Activated T-cell treated with anti-CD3 and anti-CD28 coated beads, Interleukin-2, amount 50 U/mL, for 1 hour (primary cell): ENCODE data around the gene UACA.
"Not testable (repeated sequence)": the region's sequence is repeated elsewhere in the genome, so short reads cannot be mapped to it uniquely, and the experiment has no call there.

Experiments
- DNase-seq: peaks from one replicate; pipeline ENCODE4 v3.0.0-alpha.2; 2020

UACA gene

DNA sequence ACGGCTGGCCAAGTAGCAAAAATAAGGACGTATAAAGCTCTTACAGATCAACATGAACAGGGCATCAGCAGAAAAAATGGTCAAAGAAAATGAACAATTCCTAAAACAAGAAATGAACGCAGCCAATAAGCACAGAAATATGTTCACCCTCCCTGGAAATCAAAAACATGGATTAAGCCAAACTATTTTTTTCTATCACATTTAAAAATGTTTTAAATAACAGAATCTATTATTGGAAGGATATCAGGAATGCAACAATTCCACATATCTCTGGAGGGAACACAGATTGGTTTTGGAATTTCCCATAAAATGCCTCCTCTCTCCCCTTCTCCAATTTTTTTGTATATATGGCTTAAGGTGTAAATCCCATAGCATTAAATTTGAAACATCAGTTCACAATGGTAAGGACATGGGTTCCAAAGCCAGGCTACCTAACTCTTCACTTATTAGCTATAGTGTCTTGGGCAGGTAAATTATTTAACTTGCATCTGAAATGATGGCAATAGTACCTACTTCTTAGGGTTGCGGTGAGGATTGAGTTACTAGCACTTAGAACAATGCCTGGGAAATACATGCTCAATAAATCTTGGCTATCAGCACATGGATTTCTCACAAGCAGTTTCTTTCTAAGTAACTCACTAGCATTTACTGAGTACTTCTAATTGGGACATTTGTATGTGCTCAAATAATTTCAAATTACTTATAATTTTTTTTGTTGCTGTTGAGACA is 10.1 kb downstream of the UACA start:
- DNase-seq = no peak

DNA sequence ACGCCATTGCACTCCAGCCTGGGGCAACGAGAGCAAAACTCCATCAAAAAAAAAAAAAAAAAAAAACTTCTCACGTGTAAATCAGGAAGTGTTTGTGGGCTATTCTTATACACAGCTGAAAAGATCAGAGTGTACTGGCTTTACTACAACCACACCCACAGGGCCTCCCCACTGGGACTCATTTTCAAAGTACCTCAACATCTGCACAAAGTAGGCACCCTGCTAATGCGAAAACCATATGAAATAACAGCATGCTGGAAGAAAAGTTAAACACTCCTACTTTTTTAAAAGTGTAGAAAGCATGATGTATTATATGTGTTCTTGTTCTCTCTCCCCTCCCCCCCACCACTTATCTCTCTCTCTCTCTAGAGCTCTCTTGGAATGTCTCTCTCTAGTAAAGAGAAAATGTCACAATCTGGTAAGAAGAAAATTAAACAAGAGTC is 11.1 kb downstream of the UACA start:
- no peak for DNase-seq

DNA sequence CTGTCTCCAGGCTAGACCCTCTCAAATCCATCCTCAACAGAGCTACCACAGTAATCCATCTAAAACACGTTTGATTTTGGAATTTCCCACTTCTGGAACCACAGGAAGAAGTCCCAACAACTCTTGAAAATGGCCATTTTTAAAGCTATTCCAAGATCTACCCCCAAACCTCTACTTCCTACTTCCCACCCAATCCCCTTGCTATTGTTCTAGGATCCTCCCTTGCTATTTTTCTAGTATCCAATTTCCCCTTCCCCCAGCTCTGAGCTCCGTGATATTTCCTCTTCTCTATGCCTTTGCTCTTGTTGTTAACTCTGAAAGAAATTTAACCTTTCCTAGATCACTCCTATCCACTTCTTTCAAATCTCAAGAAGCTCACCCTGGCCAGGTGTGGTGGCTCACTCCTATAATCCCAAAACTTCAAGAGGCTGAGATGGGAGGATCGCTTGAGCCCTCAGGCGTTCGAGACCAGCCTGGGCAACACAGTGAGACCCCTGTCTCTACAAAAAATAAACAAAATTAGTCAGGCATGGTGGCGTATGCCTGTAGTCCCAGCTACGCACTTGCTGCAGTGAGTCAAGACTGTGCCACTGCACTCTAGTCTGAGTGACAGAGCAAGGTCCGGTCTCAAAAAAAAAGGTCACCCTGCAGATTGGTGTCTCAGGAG is 13.0 kb downstream of the UACA start:
- DNase-seq = no peak

DNA sequence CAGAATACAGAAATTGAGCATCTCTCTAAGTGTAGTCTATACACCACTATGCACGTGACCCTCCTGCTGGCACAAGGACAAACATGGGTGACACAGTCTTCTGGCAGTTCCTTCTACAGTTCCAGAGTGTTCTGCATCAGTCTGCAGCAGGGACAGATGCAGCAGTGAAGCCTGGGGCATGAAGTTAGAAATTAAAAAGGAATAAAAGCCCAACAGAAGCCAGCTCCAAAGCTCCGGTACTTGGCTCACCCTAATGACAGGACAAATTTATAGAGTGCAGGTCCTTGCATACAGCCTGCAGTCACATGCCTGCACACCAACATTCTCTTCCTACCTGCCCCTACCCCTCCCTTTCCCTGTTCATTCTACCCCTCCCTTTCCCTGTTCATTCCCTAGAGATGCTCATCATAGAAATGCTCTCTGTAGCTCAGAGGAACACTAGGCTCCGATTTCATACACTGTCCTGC is 15.0 kb downstream of the UACA start:
- no peak for DNase-seq

DNA sequence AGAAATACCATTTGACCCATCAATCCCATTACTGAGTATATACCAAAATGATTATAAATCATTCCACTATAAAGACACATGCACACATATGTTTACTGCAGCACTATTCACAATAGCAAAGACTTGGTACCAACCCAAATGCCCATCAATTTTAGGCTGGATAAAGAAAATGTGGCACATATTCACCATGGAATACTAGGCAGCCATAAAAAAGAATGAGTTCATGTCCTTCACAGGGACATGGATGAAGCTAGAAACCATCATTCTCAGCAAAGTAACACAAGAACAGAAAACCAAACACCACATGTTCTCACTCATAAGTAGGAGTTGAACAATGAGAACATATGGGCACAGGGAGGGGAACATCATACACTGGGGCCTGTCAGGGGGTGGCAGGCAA is 16.8 kb downstream of the UACA start:
- DNase-seq = not testable (repeated sequence)

DNA sequence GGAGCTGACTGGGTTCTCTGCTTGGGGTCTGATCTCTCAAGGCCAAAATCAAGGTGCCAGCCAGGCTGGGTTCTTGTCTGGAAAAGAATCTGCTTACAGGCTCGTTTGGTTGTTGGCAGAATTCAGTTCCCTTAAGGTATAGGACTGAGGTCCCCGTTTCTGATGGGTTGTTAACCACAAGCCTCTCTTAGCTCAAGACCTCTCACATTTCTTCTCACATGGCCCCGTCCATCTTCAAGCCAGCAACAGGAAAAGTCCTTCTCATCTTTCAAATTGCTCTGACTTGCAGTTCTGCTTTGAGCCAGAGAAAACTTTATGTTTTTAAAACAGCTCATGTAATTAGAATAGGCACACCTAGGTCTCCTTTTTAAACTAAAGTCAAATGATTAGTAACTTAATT is 20.4 kb downstream of the UACA start:
- DNase-seq = no peak

DNA sequence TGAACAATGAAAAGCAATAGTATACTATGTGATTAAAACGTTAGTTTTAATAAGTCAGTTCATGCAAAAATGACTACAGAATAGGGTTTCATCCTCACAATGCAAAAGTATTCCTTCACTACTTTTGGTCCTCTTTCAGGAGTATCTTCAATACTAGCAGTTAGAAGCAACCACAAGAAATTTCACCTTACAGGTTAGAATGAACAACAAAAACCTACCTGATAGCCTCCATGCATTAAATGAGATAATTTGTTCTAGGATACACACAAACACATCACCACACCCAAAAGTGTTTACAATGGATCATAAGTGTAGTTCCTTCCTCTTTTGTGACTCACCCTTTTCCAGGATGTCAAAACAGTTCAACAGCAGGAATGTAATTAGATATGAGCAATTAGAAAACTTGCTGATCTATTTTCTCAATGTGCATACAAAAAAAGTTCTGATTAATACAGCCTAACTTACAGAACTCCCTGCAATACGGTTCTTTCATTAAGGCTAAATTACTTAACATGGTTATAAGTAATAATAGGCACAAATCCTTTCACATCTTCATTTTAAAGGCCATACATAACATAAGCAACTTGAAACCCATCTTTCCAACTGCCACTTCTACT is 21.6 kb downstream of the UACA start:
- no peak for DNase-seq

DNA sequence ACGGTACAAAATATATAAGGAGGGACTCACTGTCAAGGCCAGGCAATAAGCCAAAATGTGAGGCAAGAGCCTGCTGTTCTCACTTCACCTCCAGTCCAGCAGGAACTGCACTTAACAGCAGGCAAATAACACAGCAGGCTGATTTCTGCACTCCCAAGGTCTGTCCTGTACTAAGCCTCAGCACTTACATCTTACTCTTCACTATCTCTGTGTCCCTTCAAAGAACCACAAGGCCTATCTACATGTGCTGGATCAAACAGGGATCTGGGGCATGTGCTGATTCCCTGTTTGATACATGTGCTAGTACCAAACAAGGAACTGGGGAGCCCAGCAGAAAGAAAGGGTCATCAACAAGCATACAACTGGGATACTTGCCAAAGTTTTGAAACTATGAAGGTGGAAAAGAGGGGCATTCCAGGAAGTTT is 22.2 kb downstream of the UACA start:
- DNase-seq = no peak

DNA sequence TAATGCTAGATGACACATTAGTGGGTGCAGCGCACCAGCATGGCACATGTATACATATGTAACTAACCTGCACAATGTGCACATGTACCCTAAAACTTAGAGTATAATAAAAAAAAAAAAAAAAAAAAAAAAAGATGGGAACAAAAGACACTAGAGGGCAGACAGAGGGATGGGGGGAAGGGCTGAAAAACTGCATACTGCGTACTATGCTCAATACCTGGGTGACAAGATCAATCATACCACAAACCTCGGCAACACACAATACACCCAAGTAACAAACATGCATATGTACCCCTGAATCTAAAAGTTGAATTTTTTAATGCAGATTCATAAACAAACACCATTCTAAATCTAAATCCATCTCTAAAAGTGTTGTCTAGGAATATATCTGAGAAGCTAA is 28.3 kb downstream of the UACA start:
- DNase-seq = not testable (repeated sequence)

DNA sequence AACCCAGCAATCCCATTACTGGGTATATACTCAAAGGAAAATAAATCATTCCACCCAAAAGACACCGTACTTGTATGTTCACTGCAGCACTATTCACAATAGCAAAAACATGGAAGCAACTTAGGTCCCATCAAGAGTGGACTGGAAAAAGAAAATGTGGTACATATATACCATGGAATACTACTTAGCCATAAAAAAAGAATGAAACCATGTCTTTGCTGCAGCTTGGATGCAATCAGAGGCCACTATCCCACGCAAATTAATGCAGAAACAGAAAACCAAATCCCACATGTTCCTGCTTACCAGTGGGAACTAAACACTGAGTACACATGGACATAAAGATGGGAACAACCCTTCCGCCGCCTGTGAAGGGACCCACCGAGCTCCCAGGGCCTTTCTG is 34.2 kb downstream of the UACA start:
- no peak for DNase-seq

DNA sequence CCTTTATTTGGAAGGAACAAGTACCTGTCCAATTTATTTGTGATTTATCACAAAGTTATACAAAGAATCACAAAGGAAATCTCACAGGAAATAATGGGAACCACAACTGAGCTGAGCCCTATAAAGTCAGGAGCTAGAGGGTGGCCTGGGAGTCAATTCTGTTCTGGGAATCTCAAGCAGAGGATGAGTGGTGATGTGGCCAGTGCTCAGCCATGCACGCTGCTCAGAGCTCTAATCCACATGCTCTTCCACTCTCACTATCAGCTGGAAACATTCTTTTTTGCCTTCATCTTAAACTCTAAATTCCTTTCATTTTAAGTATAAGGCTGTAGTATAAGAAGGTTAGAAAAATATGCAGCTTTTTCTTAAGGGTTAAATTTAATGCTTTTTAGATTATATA is 36.6 kb downstream of the UACA start:
- no peak for DNase-seq

DNA sequence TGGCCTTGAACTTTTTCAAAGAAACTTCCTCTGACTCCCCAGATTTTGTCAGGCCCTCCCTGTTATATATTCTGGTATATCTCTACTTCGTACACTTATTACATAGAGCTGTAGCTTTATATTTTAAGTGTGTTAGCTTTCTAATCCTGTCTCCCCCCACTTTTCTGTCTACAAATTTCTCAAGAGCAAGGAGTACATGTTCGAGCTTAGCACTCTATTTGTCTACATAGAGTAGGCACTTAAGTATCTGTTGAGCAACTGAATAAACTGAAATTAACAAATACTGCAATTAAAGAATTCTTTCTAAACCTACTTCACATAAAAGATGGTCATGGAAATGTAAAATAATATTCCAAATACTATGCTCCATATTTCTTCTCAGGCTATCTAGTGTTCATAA is 39.4 kb downstream of the UACA start:
- DNase-seq = no peak

DNA sequence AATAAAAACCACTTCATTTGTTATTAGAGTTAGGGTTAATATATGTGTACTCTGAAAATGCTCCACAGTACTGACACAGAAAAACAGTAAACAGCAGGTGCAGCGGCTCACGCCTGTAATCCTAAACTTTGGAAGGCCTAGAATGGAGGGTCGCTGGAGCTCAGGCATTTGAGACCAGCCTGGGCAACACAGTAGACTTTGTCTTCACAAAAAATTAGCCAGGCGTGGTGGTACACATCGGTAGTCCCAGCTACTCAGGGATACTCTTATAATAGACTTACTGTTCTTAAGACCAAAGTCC is 40.3 kb downstream of the UACA start:
- DNase-seq = no peak

DNA sequence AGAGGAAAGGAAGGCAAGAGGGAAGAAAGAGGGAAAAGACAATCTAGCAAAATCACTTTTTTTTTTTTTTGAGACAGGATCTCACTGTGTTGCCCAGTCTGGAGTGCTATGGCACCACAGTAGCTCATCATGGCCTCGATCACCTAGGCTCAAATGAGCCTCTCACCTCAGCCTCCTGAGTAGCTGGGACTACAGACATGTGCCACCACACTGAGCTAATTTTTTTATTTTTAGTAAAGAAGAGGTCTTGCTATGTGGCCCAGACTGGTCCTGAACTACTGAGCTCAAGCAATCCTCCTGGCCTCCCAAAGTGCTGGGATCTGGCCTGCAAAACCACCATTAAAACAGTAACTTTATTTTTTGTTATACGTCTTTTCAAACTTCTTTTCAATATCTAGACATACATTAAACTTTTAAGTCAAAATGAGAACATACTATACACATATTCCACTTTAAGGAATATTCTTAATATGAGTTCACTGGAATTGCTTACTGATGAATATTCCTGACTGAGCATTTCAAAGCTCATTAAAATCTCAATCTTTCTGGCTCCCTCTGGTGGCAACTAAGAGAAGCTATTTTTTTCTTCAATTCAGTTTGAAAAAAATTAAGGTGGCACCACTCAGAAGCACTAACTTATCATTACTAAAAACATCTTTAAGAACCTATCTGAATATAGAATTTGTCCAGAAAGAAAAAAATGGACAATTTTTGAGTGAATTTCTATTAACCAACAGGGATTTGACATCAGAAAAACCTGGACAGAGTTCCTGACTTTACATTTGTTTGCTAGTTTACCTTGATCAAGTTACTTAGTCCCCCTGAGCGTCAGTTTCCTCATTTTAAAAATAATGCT is 40.9 kb downstream of the UACA start:
- no peak for DNase-seq

DNA sequence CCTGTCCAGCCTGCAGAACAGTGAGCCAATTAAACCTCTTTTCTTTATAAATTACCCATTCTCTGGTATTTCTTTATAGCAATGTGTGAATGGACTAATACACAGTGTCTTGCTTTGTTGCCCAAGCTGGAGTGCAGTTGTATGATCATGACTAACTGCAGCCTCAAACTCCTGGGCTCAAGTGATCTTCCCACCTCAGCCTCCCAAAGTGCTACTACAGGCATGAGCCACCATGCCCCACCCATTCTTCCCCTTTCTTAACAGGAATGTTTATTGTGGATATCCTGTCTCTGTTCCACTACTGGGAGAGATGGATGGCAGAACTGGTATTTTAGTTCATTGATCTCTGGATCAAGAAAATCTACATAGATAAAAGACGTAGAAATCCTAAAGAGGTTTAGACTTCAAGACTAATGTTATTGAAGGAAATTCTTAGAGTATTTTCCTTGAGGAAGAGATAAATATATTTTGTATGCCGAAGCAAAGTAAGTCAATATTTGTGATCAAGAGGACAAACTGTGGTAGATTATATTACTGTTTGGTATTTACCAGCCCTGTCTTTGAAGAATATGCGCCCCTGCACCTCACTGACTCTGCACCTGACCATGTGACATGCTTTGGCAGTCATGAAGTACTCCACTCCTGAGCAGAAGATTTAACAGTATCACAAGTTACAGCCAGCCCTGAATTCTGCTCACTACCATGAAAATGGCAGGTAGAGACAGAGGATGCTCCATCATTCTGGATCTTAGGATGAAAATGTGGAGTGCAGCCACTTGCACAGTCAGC is 42.9 kb downstream of the UACA start:
- no peak for DNase-seq

DNA sequence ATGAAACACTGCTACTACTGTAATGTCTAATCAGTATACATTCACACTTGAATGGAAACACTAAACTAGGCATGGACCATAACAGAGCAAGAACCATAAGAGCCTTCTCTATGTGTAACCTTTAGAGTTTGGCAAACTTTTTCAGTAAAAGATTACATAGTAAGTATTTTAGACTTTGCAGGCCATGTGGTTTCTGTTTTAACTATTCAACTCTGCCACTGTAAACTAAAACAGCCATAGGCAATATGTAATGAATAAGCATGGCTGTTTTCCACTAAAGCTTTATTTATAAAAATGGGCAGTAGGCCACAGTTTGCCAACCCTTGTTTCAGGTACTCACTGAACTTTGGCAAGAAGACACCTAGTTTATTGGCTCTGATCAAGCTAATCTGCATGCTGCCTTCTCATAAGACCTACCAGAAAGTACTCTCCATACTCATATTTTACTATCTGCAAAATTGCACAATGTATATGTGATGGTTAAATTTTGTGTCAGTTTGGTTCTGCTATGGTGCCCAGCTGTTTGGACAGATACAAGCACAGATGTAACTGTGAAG is 46.0 kb downstream of the UACA start:
- no peak for DNase-seq

DNA sequence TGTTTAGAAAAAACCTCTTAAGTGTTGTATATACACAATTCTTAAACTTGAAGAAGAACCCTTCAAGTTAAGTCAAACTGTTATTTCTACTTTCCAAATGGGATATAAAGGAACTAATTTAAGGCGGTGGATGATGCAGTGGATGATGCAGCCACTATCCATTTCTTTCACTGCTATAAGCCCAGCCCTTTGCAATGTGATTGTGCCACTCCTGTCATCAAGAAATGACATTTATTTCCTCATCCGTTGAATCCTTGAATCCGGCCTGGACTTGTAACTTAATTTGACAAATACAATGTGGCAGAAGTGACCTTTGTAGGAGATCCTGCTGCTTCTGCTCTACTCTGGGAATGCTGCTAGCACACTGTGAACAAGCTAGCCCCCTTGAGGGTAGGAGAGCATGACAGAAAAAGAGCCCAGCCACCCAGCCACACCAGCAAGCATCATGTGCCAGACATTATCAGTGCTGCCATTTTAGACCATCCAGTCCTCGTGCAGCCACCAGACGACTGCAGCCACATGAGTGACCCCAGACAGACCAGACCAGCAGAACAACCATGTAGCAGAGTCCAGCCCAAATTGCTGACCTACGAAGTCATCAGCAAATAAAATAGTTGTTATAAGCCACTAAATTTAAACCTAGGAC is 47.4 kb downstream of the UACA start:
- DNase-seq = no peak

DNA sequence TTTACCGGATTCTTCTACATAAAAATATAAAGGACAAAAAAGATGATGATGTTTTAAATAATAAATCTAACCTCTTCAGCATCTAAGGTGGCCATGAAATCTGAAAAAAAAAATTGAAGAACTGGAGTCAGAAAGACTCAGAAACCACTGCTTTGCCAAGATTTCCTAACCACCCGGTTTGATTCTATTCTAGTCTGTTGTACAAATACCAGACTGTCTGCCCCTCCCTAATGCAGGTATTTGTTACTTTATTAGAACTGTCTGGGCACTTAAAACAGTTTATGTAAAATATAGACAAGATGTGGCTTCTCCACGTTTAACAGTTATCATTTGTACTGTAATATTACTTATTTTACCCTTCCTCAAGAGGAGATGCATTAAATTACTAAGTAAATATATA is 48.8 kb downstream of the UACA start:
- DNase-seq = no peak

DNA sequence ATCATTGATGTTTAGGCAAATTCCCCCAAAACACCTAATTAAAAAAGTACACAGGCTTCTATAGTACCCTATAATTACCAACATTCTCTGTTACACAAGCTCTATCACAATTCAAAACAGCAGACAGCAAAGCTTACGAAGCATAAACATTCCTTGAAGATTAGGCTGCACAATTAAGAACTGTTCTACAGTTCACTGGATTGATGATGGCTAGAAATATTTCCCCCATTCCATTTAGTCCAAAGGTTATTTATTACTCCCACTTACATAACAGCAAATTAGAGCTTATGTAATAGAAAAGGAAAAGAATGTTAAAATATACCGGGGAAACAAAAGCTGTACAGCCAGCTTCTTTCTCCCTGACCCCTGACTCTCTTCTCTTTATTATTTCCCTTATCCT is 49.3 kb downstream of the UACA start:
- DNase-seq = no peak

DNA sequence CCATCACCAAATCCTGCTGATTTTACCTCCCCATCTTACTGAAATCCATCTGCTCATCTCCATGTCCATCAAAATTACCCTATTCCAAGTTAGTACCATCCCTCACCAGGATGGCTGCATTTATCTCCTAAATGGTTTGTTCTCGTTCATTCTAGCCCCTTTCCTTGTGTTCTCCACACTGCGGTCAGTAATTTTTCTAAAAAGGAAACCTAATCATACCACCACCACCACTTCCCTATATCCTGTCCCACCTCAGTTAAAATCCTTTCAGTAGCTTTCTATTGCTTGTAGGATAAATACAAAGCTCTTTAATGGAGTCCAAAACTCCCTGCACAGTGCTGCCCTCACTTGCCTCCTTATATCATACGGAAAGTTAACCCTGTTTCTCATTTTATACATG is 51.1 kb downstream of the UACA start:
- no peak for DNase-seq

DNA sequence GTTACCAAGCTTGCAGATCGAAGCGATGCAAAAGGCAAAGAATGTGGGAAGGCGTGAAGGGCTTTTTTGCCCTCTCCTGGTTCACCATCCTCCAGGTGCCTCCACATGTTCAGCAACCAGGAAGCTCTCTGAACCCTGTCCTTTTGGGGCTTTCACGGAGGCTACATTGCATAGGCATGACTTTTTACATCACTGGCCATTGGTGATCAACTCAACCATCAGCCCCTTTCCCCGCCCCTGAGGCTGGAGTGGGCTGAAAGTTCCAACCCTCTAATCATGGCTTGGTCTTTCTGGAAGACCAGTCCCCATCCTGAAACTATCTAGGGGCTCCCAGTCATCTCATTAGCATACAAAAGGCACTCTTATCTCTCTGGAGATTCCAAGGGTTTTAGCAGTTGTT is 52.6 kb downstream of the UACA start:
- DNase-seq = no peak

DNA sequence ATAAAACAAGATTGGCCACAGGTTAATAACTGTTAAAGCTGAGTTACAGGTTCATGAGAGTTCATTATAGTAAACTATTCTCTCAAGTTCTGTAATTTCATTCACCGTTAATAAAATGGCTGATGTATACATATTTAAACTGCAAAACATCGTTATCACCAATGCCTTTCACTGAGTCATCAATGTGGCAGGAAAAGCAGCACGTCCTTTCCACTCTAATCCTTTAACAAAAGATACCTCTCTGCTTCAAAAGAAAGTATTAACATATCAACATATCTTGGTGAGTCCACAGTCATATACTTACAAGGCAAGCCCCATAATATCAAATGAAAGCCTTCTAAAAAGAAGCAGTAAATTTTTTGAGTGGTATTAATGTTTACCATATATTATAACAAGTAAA is 54.5 kb downstream of the UACA start:
- no peak for DNase-seq
